Measurements from ENCODE around the gene PRKX. TPM values are rescaled to one million over a fixed set of nuclear protein-coding genes. Genes with fewer than 3 reads are reported as not detected.

Gene PRKX
- 6.5 and 21.1 TPM in 2 replicates for total RNA-seq

DNA sequence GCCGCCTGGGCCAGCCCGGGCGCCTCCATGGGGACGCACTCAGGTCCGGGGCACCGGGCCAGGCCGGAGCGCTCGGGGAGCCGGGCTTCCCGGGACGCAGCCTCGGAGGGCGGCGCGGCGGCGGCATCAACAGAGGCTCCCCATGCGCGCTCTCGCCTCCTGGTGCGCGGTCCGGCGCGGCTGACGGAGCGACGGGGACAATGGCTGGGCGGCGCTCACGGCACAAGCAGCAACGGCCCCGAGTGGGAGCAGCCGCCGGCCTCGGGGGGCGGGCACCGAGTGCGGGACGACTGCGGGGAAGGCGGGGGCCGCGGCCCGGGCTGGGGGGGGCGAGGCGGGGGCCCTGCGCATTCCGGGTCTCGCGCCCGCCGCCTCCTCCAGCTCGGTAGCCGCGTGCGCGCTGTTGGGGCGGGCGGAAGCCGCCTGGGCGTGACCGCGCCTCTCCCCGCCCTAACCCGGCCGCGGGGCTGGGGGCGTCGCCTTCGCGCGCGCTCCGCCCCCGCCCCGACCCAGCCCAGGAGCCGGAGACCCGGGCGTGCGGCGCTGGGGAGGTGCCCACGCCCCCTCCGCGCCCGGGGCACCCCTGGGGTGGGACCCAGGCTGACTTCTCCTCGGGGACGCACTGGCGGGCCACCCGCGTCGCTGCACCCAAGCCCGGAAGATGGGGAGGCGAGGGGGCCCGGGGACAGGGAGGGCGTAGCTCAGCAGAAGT, at the start of gene PRKX:
Gene PRKX, minus strand, starts transcription at position 425 of the 712 bp plus-strand sequence. Its CDS starts 396 bp downstream, at position 29.

